COLO668 (cell line): Measurements from ENCODE around the gene FRMD3.
"Not testable (repeated sequence)": the region's sequence is repeated elsewhere in the genome, so short reads cannot be mapped to it uniquely, and the experiment has no call there.

Source experiments
- DNase-seq: peaks from one replicate; lab custom pipeline; 2025; ENCODE audit not compliant: unreplicated experiment; lab: John Stamatoyannopoulos, UW

The FRMD3 gene

DNA sequence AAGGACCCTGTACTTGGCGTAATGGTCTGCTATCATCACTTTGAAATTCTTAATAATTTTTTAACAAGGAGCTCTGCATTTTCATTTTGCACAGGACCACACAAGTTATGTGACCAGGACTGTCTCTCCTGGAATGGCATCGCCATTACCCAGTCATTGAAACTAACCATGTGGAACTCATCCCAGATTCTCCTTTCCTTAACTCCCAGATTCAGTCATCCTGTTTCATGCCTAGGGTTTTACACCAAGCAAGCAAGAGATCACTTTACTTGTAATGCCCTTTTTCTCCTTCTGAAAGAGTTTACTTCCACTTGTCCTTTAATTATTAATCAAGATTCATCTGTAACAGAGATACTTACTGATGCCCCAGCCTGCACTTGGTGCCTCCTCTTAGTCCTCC lies 12.0 kb downstream of the FRMD3 start:
- no peak for DNase-seq

GRCh38 chr9:83523684-83524083 lies 14.5 kb downstream of the FRMD3 start:
- no peak for DNase-seq

GRCh38 chr9:83521411-83521810 lies 16.8 kb downstream of the FRMD3 start:
- DNase-seq = no peak

DNA sequence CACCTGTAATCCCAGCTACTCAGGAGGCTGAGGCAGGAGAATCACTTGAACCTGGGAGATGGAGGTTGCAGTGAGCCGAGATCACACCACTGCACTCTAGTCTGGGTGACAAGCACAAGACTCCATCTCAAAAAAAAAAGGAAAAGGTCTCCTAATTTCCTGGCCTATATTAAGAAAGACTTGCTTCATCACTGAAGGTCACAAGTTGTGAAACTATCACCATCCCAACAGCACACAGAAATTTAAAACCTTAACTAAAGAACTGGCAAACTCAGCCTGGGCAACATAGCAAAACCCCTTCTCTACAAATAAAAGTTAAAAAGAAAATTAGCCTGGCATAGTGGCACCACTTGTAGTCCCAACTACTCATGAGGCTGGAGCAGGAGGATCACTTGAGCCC lies 17.2 kb downstream of the FRMD3 start:
- DNase-seq = no peak

GRCh38 chr9:83520292-83520691 lies 17.9 kb downstream of the FRMD3 start:
- DNase-seq = no peak

DNA sequence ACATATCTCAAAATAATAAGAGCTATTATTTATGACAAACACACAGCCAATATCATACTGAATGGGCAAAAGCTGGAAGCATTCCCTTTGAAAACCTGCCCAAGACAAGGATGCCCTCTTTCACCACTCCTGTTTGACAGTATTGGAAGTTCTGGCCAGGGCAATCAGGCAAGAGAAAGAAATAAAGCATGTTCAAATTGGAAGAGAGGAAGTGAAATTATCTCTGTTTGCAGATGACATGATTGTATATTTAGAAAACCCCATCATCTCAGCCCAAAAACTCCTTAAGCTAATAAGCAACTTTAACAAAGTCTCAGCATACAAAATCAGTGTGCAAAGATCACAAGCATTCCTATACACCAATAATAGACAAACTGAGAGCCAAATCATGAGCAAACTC lies 20.2 kb downstream of the FRMD3 start:
- DNase-seq = not testable (repeated sequence)

DNA sequence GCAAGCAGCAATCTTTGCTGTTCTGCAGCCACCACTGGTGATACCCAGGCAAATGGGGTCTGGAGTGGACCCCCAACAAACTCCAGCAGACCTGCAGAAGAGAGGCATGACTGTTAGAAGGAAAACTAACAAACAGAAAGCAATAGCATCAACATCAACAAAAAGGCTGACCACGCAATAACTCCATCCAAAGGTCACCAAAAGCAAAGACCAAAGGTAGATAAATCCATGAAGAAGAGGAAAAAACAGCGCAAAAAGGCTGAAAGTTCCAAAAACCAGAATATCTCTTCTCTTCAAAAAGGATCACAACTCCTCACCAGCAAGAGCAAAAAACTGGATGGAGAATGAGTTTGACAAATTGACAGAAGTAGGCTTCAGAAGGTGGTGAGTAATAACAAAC lies 23.4 kb downstream of the FRMD3 start:
- no peak for DNase-seq

DNA sequence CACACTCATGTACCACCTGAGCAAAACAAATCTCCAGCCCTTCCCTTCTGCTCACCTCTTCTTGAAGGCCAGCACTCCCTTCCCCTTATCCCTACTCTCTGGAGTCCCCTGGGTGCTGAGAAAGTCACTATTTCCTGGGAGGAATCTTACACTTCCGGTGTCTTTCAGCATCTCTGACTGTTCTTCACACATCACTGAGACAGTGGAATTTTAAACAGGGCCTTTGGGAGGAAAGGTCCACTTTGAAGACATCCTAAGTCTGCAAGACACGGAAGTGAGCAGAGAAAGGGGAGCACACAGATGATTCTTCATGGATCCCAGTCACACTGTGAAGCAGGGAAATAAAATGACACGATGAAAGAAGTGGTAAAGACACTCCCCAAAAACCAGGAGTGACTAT lies 25.6 kb downstream of the FRMD3 start:
- no peak for DNase-seq

DNA sequence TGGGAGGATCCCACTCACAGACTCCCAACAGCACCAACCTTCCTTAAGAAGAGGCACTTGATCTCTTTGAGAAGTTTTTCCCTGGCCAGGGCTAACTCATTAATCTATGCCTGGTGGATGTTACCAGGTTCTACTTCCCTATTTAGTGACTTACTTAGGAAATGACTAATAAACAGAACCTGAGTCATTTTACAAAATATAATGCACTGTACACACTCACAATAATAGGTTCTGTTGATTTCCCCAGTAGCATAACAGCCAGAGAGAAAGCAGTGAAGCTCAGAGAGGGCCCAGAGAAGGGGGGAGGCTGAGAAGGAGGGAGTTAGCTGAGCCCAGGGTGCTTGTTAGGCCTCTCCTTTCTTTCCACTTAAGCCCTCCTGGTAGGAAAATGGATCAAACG lies 27.1 kb downstream of the FRMD3 start:
- DNase-seq = no peak

DNA sequence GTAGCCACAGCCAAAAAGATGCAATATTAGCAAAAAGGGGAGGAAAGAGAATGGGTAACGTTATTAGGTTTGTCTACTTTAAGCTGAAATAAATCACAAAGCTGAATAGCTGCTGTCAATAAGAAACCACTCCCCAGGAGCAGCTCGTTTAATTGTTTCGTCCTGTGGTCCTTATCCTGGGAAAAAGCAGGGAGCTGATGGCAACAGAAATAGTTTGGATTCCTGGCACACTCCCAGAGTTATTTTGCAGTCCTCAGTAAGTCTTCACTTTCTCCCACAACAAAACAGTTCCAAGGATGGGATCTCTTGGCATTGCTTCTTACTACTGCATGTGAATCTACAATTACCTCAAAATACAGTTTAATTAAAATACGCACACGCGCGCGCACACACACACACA lies 28.8 kb downstream of the FRMD3 start:
- no peak for DNase-seq

DNA sequence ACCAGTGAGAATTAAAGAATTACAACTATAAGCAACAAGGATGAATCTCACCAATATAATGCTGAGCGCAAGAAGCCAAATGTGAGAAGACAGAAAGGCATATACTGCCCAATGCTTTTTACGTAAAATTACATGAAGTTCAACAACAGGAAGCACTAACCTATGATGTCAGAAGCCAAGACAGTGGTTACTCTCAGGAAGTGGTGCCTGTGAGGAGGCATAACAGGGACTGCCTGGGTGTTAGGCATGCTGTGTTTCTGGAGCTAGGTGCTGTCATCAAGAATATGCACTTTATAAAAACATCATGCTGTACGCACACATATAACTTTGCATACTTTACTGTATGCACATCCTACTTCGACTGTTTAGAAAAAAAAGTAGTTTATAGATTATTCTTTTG lies 30.1 kb downstream of the FRMD3 start:
- no peak for DNase-seq

- DNase-seq = peak; percentile 81
These were observed 32.9 kb downstream of the FRMD3 start for GRCh38 chr9:83505282-83505681.

DNA sequence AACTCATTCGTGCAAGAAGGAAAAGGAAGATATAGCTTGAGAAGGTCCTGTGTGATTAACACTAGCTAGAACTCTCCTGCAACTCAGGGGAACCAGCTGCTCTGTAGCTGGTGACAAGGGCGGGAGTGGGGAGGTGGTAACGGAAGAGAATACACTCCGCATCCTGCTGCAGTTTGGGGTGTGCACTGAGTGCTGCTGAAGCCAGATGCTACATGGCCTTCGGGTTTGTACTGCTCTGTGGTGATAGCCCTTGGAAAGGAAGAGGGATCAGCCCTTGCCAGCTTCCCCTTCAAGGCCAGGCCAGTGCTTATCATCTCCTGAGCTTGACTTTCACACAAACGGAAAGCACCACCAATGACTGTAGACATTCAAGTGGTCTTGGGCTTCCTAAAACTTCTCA lies 34.3 kb downstream of the FRMD3 start:
- DNase-seq = no peak

DNA sequence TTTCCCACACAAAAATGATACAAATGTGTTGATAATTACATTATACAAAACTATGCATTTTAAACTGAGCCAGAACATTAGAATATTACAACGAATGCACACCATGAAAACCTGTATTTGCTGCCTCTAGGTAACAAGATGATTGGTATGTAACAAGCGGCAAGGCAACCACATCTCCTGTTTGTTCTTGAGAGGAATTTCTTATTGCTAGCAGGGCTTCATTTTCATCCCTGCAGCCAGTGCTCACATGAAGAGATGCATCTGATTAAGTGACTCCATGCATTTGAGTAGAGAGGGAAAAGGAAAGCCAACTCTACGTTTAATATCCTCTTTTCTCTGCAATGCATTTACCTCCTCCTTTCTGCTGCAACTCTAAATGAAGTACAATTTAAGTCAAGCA lies 36.6 kb downstream of the FRMD3 start:
- DNase-seq = no peak

GRCh38 chr9:83497441-83497840 lies 40.8 kb downstream of the FRMD3 start:
- DNase-seq = no peak

DNA sequence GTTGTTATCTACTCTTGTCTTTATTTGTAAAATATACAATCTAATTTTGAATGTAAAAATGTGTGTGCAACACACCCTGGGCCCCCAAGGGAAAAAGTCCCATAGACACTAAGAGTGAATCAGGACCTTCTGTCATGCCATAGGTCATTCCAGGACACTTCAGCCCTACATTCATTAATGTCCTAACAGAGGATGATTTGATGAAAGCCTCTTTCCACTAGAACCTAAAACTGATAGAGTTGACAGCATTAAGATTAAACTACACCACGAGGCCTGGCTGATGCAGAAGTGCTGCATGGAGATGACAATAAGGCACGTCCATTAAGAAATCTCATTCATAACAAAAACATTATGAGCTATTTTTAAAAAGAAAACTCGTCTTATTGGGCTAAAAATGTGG lies 46.2 kb downstream of the FRMD3 start:
- DNase-seq = no peak

DNA sequence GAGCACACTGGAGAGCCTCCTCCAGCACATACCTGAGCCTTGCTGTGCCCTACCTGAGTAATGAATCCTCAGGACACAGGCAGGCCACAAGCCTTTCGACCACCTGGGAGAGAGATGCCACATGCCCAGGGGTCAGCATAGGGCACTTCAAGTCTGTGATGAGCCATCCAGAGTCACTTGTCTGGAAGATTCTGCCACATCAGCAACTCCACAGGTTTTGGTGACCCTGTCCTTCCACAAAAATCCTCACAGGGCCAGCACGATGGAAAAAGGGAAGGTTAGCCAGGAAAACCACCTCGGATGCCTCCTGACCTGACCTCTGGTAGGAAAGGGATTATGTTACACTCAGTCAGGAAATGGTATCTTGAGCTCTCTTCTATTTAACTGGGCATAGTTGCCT lies 46.8 kb downstream of the FRMD3 start:
- no peak for DNase-seq

GRCh38 chr9:83489961-83490360 lies 48.2 kb downstream of the FRMD3 start:
- DNase-seq = no peak

- DNase-seq = no peak
These were observed 53.2 kb downstream of the FRMD3 start for GRCh38 chr9:83484990-83485389.

DNA sequence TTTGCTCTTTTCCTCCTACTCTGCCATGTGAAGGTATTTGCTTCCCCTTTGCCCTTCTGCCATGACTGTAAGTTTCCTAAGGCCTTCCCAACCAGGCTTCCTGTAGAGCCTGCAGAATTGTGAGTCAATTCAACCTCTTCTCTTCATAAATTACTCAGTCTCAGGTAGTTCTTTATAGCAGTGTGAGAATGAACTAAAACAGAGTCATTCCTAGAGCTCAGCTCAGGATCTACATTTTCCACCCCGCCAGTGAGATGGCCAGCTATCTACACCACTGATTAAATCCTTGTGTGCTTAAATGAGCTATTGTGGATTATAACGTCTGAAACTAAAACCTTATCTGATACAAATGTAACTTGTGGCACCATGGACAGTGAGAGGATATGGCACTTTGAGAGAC lies 55.0 kb downstream of the FRMD3 start:
- no peak for DNase-seq

- DNase-seq = no peak
These were observed 58.4 kb downstream of the FRMD3 start for GRCh38 chr9:83479765-83480164.

DNA sequence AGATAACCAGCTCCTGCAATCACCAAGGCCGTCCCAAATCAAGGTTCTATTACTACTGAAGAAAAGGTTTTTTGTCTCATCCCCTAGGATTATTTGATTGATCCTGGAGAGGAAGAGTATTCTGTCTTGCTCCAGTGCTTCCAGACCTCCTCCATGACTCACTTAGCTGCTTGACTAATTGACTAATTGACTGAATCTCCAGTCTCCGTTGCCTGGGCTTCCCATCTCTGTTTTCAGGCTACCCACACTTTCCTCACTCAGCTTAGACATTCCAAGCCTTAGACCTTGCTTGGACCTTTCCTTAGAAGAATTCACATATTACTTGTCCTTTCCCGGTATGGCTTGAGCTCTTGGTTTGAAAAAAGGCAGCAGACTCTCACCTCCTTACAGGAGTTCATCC lies 60.6 kb downstream of the FRMD3 start:
- no peak for DNase-seq

GRCh38 chr9:83477120-83477519 lies 61.1 kb downstream of the FRMD3 start:
- DNase-seq = no peak

DNA sequence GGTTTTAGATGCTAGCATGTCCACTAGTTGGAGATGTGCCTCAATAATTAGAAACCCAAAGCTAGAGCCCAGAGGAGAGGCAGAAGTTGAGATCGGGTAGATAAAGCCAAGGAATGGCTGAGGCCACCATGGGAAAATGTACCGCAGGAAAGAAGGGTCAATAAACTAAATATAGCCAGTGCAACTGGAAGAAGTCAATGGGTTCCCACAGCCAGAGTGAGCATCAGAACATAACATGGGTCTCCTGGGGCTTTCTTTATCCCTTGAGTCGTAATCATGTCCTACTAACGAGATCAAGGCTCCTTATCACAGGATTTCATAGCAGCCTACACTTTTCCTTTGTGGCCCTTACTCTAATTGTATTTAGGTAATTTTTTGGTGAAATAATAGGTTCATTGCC lies 61.7 kb downstream of the FRMD3 start:
- no peak for DNase-seq
